GM23338 (cell line): ENCODE data around the gene WNT7A. TPM values are rescaled to one million over a fixed set of nuclear protein-coding genes. Genes with fewer than 3 reads are reported as not detected.

Experiments
- ATAC-seq: fragments of 200-7000 bp; cut with Tn5 transposase; 3 replicates; pipeline ENCODE4 v1.9.1; 2020
- DNase-seq: peaks from one replicate; pipeline ENCODE4 v3.0.0-alpha.2; 2015; ENCODE audit warnings: low spot score
- H2AFZ ChIP-seq: fragments of 200-600 bp; sonication (generic); 2 replicates; pipeline ENCODE4 v1.8.0; 2016; ENCODE audit warnings: antibody characterized with exemption, mild to moderate bottlenecking, moderate library complexity
- H3F3A ChIP-seq: fragments of 200-600 bp; sonication (generic); replicated peaks from 2 replicates; pipeline ENCODE4 v1.8.0; 2017; ENCODE audit warnings: antibody characterized with exemption, mixed run types, low read depth
- H3K27ac ChIP-seq: fragments of 200-600 bp; sonication (generic); 2 replicates; pipeline ENCODE4 v1.6.1; 2016; ENCODE audit warnings: low read depth
- H3K27me3 ChIP-seq: fragments of 200-600 bp; sonication (generic); 2 replicates; pipeline ENCODE4 v1.8.0; 2016; ENCODE audit warnings: mild to moderate bottlenecking, mixed run types, moderate library complexity; ENCODE audit not compliant: insufficient read depth
- H3K36me3 ChIP-seq: fragments of 200-600 bp; sonication (generic); 2 replicates; pipeline ENCODE4 v1.8.0; 2016; ENCODE audit warnings: mild to moderate bottlenecking; ENCODE audit not compliant: insufficient read depth
- H3K4me1 ChIP-seq: fragments of 200-600 bp; sonication (generic); 2 replicates; pipeline ENCODE4 v1.8.0; 2016; ENCODE audit warnings: mild to moderate bottlenecking, moderate library complexity; ENCODE audit not compliant: insufficient read depth
- H3K4me2 ChIP-seq: fragments of 200-600 bp; sonication (generic); 2 replicates; pipeline ENCODE4 v1.7.1; 2017; ENCODE audit warnings: mixed run types
- H3K4me3 ChIP-seq: fragments of 200-600 bp; sonication (generic); 2 replicates; pipeline ENCODE4 v1.6.1; 2016; ENCODE audit warnings: mixed run types
- H3K79me2 ChIP-seq: fragments of 200-600 bp; sonication (generic); replicated peaks from 2 replicates; pipeline ENCODE4 v1.8.0; 2017; ENCODE audit warnings: mild to moderate bottlenecking; ENCODE audit not compliant: insufficient read depth
- H3K9me2 ChIP-seq: fragments of 200-600 bp; sonication (generic); 2 replicates; pipeline ENCODE4 v1.8.0; 2017; ENCODE audit not compliant: insufficient read depth
- H4K20me1 ChIP-seq: fragments of 200-600 bp; sonication (generic); replicated peaks from 2 replicates; pipeline ENCODE4 v1.8.0; 2017; ENCODE audit warnings: mild to moderate bottlenecking; ENCODE audit not compliant: insufficient read depth
- H3K27ac Mint-ChIP-seq: 2 replicates; pipeline ENCODE4 v1.8.0; 2020; ENCODE audit warnings: inconsistent platforms, mild to moderate bottlenecking, moderate library complexity, mixed read lengths
- H3K27me3 Mint-ChIP-seq: 3 replicates; pipeline ENCODE4 v1.8.0; 2022; ENCODE audit warnings: low read depth, mild to moderate bottlenecking, moderate library complexity, mixed read lengths, inconsistent platforms; ENCODE audit not compliant: insufficient read depth, poor library complexity
- H3K36me3 Mint-ChIP-seq: 3 replicates; pipeline ENCODE4 v1.8.0; 2021; ENCODE audit warnings: low read depth, mild to moderate bottlenecking, inconsistent platforms, moderate library complexity, mixed read lengths
- H3K4me1 Mint-ChIP-seq: 3 replicates; pipeline ENCODE4 v1.8.0; 2020; ENCODE audit warnings: mild to moderate bottlenecking, inconsistent platforms, mixed read lengths
- H3K4me3 Mint-ChIP-seq: 3 replicates; pipeline ENCODE4 v1.8.0; 2021; ENCODE audit warnings: moderate library complexity, mild to moderate bottlenecking, inconsistent platforms, mixed read lengths
- H3K9me3 Mint-ChIP-seq: 3 replicates; pipeline ENCODE4 v1.8.0; 2020; ENCODE audit warnings: moderate library complexity, mild to moderate bottlenecking, inconsistent platforms, mixed read lengths
- CREB1 ChIP-seq: fragments of 250-450 bp; sonication (Bioruptor Pico); IDR thresholded peaks from 2 replicates; pipeline ENCODE4 v1.5.0; 2020; ENCODE audit warnings: low read depth, mild to moderate bottlenecking, moderate library complexity
- EZH2 ChIP-seq: fragments of 200-600 bp; sonication (generic); IDR thresholded peaks from one replicate; pipeline ENCODE4 v1.8.0; 2017; ENCODE audit warnings: antibody characterized with exemption, mild to moderate bottlenecking, low read depth; ENCODE audit not compliant: unreplicated experiment
- JUNB ChIP-seq: IDR thresholded peaks from one replicate; pipeline ENCODE4 v1.6.1; 2016; ENCODE audit warnings: antibody characterized with exemption; ENCODE audit not compliant: unreplicated experiment
- POLR2AphosphoS5 ChIP-seq: IDR thresholded peaks from 2 replicates; pipeline ENCODE4 v1.6.1; 2016; ENCODE audit warnings: antibody characterized with exemption, low read depth
- ZNF114 ChIP-seq: fragments of 250-450 bp; sonication (Bioruptor Pico); IDR thresholded peaks from 2 replicates; pipeline ENCODE4 v1.5.0; 2020; ENCODE audit warnings: mild to moderate bottlenecking, moderate library complexity
- polyA plus RNA-seq: library from polyadenylated mRNA; unstranded; fragments of >200 nt; fragmentation: Nextera tagmentation; extraction: Ambion mirVana; gene quantifications from 2 replicates; pipeline ENCODE4 v1.2.1, GENCODE V29; 2016
- total RNA-seq: library from RNA; depleted of rRNA; stranded (reverse); fragments of >200 nt; shearing (Covaris generic); gene quantifications from 2 replicates; pipeline ENCODE4 v1.2.3, GENCODE V29; 2014
- TF ChIP-seq, protein P1 (sequence below), 2 experiments: fragments of 200-600 bp in 1 of 2; sonication (generic) in 1 of 2; conservative IDR thresholded peaks; 2 replicates each; pipeline versions ENCODE4 v1.5.1 to v1.6.1; 2016 to 2017; ENCODE audit warnings: antibody characterized with exemption in 2 of 2, low read depth in 2 of 2, mild to moderate bottlenecking in 2 of 2, moderate library complexity in 1 of 2
- TF ChIP-seq, protein P2 (sequence below): IDR thresholded peaks from one replicate; pipeline ENCODE4 v1.6.1; 2018; ENCODE audit warnings: antibody characterized with exemption; ENCODE audit not compliant: unreplicated experiment
- TF ChIP-seq, protein P3 (sequence below): IDR thresholded peaks from 2 replicates; pipeline ENCODE4 v1.6.1; 2016; ENCODE audit warnings: antibody characterized with exemption
- TF ChIP-seq, protein P4 (sequence below): fragments of 250-450 bp; sonication (Bioruptor Pico); IDR thresholded peaks from 2 replicates; pipeline ENCODE4 v1.5.0; 2020; ENCODE audit warnings: mild to moderate bottlenecking, moderate library complexity

WNT7A gene
- total and polyA plus RNA-seq, 2 experiments from 2014 or later = not detected

DNA sequence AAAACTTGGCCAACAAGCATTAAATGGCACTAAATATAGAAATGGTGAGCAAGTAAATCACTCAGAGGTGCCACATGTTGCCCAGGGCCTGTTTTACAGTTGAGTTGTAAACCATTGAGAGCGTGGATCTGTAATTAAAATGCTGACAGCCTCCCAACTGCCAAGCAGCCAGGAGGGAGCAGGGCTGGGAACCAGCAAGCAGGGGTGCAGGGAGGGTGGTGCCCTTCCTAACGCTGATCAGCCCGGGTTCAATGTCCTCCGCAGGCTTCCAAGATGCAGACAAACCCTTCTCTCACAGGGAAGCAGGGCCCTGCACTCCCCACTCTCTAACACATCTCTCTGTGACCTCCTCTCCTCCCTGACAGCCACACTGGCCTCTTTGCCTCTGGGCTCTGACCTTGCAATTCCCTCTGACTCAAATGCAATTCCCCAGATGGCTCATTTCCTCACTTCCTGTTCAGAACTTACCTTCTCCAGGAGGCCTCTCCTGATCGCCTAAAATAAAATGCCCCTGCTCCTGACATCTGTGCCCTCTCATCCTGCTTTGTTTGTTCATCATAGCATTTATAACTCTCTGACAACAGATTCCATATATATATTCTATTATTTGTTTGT lies 40.0 kb downstream of the WNT7A start:
- H3K27me3 ChIP-seq = no peaks in the 10 kb centered on the region
- H2AFZ ChIP-seq = 0 out of 2 replicates have a peak overlapping the region, but pooled peaks have one; percentile 52
- H3K4me3 ChIP-seq = no peak overlapping the region
- H3K4me1 ChIP-seq = no peaks in the 10 kb centered on the region
- no peaks in the 10 kb centered on the region for H3F3A ChIP-seq
- no peak overlapping the region for H3K27ac ChIP-seq
- ATAC-seq (no peak), DNase-seq (no peak)
- no peaks in the 10 kb centered on the region for H3K36me3 Mint-ChIP-seq
- peaks cover 1% of the 10 kb centered on the region for H3K27me3 Mint-ChIP-seq
- H3K4me3 Mint-ChIP-seq = no peak overlapping the region
- H4K20me1 ChIP-seq = no peaks in the 10 kb centered on the region
- no peaks in the 10 kb centered on the region for H3K79me2 ChIP-seq
- H3K9me3 Mint-ChIP-seq = no peaks in the 10 kb centered on the region
- no peak overlapping the region for H3K27ac Mint-ChIP-seq
- TF ChIP-seq JUNB (no peak), POLR2AphosphoS5 (no peak), ZNF114 (CRISPR knock-in tag) (no peak), EZH2 (no peak), CREB1 (no peak)
- TF ChIP-seq, protein P1, sequence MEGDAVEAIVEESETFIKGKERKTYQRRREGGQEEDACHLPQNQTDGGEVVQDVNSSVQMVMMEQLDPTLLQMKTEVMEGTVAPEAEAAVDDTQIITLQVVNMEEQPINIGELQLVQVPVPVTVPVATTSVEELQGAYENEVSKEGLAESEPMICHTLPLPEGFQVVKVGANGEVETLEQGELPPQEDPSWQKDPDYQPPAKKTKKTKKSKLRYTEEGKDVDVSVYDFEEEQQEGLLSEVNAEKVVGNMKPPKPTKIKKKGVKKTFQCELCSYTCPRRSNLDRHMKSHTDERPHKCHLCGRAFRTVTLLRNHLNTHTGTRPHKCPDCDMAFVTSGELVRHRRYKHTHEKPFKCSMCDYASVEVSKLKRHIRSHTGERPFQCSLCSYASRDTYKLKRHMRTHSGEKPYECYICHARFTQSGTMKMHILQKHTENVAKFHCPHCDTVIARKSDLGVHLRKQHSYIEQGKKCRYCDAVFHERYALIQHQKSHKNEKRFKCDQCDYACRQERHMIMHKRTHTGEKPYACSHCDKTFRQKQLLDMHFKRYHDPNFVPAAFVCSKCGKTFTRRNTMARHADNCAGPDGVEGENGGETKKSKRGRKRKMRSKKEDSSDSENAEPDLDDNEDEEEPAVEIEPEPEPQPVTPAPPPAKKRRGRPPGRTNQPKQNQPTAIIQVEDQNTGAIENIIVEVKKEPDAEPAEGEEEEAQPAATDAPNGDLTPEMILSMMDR (conservative IDR thresholded peaks at IDR 0.05; ENCODE audit: low read depth in 2 of 2) = no peak
- TF ChIP-seq, protein P2, sequence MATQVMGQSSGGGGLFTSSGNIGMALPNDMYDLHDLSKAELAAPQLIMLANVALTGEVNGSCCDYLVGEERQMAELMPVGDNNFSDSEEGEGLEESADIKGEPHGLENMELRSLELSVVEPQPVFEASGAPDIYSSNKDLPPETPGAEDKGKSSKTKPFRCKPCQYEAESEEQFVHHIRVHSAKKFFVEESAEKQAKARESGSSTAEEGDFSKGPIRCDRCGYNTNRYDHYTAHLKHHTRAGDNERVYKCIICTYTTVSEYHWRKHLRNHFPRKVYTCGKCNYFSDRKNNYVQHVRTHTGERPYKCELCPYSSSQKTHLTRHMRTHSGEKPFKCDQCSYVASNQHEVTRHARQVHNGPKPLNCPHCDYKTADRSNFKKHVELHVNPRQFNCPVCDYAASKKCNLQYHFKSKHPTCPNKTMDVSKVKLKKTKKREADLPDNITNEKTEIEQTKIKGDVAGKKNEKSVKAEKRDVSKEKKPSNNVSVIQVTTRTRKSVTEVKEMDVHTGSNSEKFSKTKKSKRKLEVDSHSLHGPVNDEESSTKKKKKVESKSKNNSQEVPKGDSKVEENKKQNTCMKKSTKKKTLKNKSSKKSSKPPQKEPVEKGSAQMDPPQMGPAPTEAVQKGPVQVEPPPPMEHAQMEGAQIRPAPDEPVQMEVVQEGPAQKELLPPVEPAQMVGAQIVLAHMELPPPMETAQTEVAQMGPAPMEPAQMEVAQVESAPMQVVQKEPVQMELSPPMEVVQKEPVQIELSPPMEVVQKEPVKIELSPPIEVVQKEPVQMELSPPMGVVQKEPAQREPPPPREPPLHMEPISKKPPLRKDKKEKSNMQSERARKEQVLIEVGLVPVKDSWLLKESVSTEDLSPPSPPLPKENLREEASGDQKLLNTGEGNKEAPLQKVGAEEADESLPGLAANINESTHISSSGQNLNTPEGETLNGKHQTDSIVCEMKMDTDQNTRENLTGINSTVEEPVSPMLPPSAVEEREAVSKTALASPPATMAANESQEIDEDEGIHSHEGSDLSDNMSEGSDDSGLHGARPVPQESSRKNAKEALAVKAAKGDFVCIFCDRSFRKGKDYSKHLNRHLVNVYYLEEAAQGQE = no peak
- TF ChIP-seq, protein P3, sequence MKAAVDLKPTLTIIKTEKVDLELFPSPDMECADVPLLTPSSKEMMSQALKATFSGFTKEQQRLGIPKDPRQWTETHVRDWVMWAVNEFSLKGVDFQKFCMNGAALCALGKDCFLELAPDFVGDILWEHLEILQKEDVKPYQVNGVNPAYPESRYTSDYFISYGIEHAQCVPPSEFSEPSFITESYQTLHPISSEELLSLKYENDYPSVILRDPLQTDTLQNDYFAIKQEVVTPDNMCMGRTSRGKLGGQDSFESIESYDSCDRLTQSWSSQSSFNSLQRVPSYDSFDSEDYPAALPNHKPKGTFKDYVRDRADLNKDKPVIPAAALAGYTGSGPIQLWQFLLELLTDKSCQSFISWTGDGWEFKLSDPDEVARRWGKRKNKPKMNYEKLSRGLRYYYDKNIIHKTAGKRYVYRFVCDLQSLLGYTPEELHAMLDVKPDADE = no peak
- H3K36me3 ChIP-seq = no peaks in the 10 kb centered on the region
- no peak overlapping the region for H3K4me2 ChIP-seq
- no peaks in the 10 kb centered on the region for H3K9me2 ChIP-seq
- H3K4me1 Mint-ChIP-seq = peaks cover 1% of the 10 kb centered on the region; the same call in 1 of the 3 replicates

DNA sequence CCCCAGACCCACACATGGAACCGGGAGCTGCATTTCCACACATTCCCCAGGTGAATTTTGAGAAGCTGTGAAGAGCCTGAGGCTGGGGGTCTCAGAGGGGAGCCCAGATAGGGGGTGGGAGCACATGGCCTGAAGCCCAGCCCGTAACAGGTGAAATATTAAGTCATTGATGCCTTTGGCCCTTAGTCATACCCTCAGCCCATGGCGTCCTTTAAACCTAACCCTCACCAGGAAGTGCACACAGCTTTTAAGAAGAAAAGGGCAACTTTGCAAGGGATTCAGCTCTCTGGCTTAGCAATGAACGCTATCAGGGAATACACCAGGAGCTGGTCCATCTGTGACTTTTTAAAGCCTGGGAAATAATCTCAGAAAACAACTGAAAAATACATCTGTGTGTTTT lies 40.6 kb downstream of the WNT7A start:
- H3K27me3 Mint-ChIP-seq = peaks cover 5% of the 10 kb centered on the region
- H3K27me3 ChIP-seq = no peaks in the 10 kb centered on the region
- ATAC-seq = no peak
- no peaks in the 10 kb centered on the region for H3K79me2 ChIP-seq
- no peak overlapping the region for H3K4me3 ChIP-seq
- H3K27ac ChIP-seq = no peak overlapping the region
- H3K4me1 ChIP-seq = no peaks in the 10 kb centered on the region
- H3K4me3 Mint-ChIP-seq = no peak overlapping the region
- H3K9me3 Mint-ChIP-seq = no peaks in the 10 kb centered on the region
- no peak for DNase-seq
- H3F3A ChIP-seq = no peaks in the 10 kb centered on the region
- peaks cover 3% of the 10 kb centered on the region; the same call in 1 of the 3 replicates for H3K4me1 Mint-ChIP-seq
- H3K4me2 ChIP-seq = no peak overlapping the region
- no peaks in the 10 kb centered on the region for H4K20me1 ChIP-seq
- H3K36me3 ChIP-seq = no peaks in the 10 kb centered on the region
- no peaks in the 10 kb centered on the region for H3K9me2 ChIP-seq
- H2AFZ ChIP-seq = 0 out of 2 replicates have a peak overlapping the region, but pooled peaks have one; percentile 52
- no peaks in the 10 kb centered on the region for H3K36me3 Mint-ChIP-seq
- no peak overlapping the region for H3K27ac Mint-ChIP-seq
- TF ChIP-seq, protein P4, sequence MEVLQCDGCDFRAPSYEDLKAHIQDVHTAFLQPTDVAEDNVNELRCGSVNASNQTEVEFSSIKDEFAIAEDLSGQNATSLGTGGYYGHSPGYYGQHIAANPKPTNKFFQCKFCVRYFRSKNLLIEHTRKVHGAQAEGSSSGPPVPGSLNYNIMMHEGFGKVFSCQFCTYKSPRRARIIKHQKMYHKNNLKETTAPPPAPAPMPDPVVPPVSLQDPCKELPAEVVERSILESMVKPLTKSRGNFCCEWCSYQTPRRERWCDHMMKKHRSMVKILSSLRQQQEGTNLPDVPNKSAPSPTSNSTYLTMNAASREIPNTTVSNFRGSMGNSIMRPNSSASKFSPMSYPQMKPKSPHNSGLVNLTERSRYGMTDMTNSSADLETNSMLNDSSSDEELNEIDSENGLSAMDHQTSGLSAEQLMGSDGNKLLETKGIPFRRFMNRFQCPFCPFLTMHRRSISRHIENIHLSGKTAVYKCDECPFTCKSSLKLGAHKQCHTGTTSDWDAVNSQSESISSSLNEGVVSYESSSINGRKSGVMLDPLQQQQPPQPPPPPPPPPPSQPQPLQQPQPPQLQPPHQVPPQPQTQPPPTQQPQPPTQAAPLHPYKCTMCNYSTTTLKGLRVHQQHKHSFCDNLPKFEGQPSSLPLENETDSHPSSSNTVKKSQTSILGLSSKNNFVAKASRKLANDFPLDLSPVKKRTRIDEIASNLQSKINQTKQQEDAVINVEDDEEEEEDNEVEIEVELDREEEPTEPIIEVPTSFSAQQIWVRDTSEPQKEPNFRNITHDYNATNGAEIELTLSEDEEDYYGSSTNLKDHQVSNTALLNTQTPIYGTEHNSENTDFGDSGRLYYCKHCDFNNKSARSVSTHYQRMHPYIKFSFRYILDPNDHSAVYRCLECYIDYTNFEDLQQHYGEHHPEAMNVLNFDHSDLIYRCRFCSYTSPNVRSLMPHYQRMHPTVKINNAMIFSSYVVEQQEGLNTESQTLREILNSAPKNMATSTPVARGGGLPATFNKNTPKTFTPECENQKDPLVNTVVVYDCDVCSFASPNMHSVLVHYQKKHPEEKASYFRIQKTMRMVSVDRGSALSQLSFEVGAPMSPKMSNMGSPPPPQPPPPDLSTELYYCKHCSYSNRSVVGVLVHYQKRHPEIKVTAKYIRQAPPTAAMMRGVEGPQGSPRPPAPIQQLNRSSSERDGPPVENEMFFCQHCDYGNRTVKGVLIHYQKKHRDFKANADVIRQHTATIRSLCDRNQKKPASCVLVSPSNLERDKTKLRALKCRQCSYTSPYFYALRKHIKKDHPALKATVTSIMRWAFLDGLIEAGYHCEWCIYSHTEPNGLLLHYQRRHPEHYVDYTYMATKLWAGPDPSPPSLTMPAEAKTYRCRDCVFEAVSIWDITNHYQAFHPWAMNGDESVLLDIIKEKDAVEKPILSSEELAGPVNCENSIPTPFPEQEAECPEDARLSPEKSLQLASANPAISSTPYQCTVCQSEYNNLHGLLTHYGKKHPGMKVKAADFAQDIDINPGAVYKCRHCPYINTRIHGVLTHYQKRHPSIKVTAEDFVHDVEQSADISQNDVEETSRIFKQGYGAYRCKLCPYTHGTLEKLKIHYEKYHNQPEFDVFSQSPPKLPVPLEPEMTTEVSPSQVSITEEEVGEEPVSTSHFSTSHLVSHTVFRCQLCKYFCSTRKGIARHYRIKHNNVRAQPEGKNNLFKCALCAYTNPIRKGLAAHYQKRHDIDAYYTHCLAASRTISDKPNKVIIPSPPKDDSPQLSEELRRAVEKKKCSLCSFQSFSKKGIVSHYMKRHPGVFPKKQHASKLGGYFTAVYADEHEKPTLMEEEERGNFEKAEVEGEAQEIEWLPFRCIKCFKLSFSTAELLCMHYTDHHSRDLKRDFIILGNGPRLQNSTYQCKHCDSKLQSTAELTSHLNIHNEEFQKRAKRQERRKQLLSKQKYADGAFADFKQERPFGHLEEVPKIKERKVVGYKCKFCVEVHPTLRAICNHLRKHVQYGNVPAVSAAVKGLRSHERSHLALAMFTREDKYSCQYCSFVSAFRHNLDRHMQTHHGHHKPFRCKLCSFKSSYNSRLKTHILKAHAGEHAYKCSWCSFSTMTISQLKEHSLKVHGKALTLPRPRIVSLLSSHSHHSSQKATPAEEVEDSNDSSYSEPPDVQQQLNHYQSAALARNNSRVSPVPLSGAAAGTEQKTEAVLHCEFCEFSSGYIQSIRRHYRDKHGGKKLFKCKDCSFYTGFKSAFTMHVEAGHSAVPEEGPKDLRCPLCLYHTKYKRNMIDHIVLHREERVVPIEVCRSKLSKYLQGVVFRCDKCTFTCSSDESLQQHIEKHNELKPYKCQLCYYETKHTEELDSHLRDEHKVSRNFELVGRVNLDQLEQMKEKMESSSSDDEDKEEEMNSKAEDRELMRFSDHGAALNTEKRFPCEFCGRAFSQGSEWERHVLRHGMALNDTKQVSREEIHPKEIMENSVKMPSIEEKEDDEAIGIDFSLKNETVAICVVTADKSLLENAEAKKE (CRISPR knock-in tag) = no peak
